Natural killer cell (primary cell): ENCODE data around the gene KIRREL1. TPM values are rescaled to one million over a fixed set of nuclear protein-coding genes. Genes with fewer than 3 reads are reported as not detected.

Experiments used
- ATAC-seq, 3 donors: fragments of 150-1000 bp in 2 of 3; fragments of 200-7000 bp in 1 of 3; cut with Tn5 transposase; 1 replicate in 1 of 3; 2 replicates in 2 of 3; pipeline ENCODE4 v1.10.0; 2021; ENCODE audit warnings: mild to moderate bottlenecking in 2 of 3, moderate library complexity in 2 of 3
- DNase-seq, 2 donors: peaks; one replicate each; pipeline versions ENCODE4 v3.0.0 to v3.0.0-alpha.2; 2013 to 2021; ENCODE audit warnings: mixed read lengths in 1 of 2
- H3K27ac ChIP-seq: one replicate; pipeline ENCODE4 v1.5.1; 2013; ENCODE audit warnings: mild to moderate bottlenecking, low read length
- H3K27me3 ChIP-seq: one replicate; pipeline ENCODE4 v1.6.1; 2013; ENCODE audit warnings: low read length; ENCODE audit not compliant: control insufficient read depth, insufficient read depth
- H3K36me3 ChIP-seq: one replicate; pipeline ENCODE4 v1.6.1; 2013; ENCODE audit warnings: low read length; ENCODE audit not compliant: control insufficient read depth, insufficient read depth
- H3K4me1 ChIP-seq: one replicate; pipeline ENCODE4 v1.6.1; 2013; ENCODE audit warnings: low read length; ENCODE audit not compliant: control insufficient read depth, insufficient read depth
- H3K4me3 ChIP-seq: one replicate; pipeline ENCODE4 v1.5.1; 2013; ENCODE audit warnings: low read length
- H3K9me3 ChIP-seq: one replicate; pipeline ENCODE4 v1.6.1; 2013; ENCODE audit warnings: low read length; ENCODE audit not compliant: control insufficient read depth, insufficient read depth
- H3K27ac Mint-ChIP-seq, 2 donors: one replicate each; pipeline ENCODE4 v1.8.0; 2022; ENCODE audit warnings: mild to moderate bottlenecking in 2 of 2, mixed read lengths in 2 of 2, moderate library complexity in 1 of 2
- H3K27me3 Mint-ChIP-seq, 2 donors: one replicate each; pipeline ENCODE4 v1.8.0; 2022; ENCODE audit warnings: low read depth in 2 of 2, mixed read lengths in 2 of 2
- H3K36me3 Mint-ChIP-seq: one replicate; pipeline ENCODE4 v1.8.0; 2022; ENCODE audit warnings: mixed read lengths
- H3K4me1 Mint-ChIP-seq, 2 donors: one replicate each; pipeline ENCODE4 v1.8.0; 2022; ENCODE audit warnings: mixed read lengths in 2 of 2
- H3K4me3 Mint-ChIP-seq: one replicate; pipeline ENCODE4 v1.8.0; 2022; ENCODE audit warnings: mild to moderate bottlenecking, moderate library complexity, mixed read lengths
- H3K9me3 Mint-ChIP-seq, 2 donors: one replicate each; pipeline ENCODE4 v1.8.0; 2022; ENCODE audit warnings: mixed read lengths in 2 of 2
- WGBS: methylation state at CpG from one replicate; pipeline ENCODE4 v1.1.7; 2013; ENCODE audit warnings: missing lambda C conversion rate; ENCODE audit not compliant: insufficient coverage; 5-methylcytosine and 5-hydroxymethylcytosine counted together
- intact Hi-C: fragments of 100-400 bp; cut with micrococcal nuclease; formaldehyde crosslinking; loops from one replicate; pipeline ENCODE4 v1.14.2; 2022
- total RNA-seq, 4 donors: library from RNA; stranded (reverse); fragments of 120-200 nt in 1 of 4; gene quantifications; one replicate each; pipeline versions ENCODE4 v1.2.3 to v1.2.4, GENCODE V29; 2013 to 2022
- TF ChIP-seq, protein P1 (sequence below): fragments of 200-600 bp; IDR thresholded peaks from one replicate; pipeline ENCODE4 v1.8.0; 2022; ENCODE audit warnings: antibody characterized with exemption

Gene KIRREL1
- total RNA-seq, 3 donors from 2014 or later (not counting 1 experiment from before 2014, with no cell fraction given), result not detected

DNA sequence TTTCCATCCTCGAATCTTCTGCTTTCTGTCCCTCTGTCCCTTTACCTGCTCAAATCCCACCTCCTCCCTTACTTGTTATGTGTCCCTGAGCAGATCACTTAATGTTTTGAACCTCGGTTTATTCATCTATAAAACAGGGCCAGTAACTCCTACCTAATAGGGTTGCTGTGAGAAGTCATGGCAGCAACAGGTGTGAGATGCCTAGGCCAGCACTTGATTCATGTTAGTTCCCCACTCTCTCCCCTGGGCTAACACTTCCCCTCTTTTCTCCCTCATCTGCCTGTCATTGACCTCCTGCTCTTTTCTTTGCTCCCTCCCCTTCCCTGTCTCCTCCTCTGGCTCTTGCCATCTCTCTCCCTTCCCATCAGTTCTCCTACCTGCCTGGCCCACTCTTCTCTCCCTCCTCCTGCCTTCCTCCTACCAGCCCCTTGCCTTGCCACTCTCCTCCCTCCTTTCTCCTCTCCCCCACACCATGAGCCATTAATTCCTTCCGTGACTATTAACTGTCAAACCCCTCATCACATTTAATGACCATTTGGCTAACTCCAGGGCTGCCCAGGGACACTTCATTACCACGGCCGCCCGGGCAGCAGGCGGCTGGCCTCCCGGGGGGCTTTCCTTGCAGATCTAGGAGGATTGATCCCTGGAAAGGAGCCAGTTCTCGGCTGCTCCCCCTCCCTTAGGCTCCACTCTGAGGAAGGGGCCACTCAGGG, 96.6 kb downstream of the KIRREL1 start:
- Mint-ChIP-seq H3K9me3 (no peaks in the 10 kb centered on the region), H3K27ac (no peak overlapping the region), H3K4me1 (no peaks in the 10 kb centered on the region), H3K4me3 (no peak overlapping the region), H3K36me3 (no peaks in the 10 kb centered on the region), H3K27me3 (peaks cover 3 to 7% of the 10 kb centered on the region in 2 donors)
- Histone ChIP-seq H3K9me3 (no peaks in the 10 kb centered on the region), H3K4me1 (no peaks in the 10 kb centered on the region), H3K27ac (no peak overlapping the region), H3K4me3 (no peak overlapping the region), H3K36me3 (no peaks in the 10 kb centered on the region), H3K27me3 (no peaks in the 10 kb centered on the region)
- 87% methylated on average over 9 of the region's 9 CpGs for WGBS
- DNase-seq, result no peak
- TF ChIP-seq, protein P1, sequence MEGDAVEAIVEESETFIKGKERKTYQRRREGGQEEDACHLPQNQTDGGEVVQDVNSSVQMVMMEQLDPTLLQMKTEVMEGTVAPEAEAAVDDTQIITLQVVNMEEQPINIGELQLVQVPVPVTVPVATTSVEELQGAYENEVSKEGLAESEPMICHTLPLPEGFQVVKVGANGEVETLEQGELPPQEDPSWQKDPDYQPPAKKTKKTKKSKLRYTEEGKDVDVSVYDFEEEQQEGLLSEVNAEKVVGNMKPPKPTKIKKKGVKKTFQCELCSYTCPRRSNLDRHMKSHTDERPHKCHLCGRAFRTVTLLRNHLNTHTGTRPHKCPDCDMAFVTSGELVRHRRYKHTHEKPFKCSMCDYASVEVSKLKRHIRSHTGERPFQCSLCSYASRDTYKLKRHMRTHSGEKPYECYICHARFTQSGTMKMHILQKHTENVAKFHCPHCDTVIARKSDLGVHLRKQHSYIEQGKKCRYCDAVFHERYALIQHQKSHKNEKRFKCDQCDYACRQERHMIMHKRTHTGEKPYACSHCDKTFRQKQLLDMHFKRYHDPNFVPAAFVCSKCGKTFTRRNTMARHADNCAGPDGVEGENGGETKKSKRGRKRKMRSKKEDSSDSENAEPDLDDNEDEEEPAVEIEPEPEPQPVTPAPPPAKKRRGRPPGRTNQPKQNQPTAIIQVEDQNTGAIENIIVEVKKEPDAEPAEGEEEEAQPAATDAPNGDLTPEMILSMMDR, result no peak
- no peak for ATAC-seq
- intact Hi-C loops, result loop anchor here (10.0 kb wide), 1 partner anchor 985 kb away; the partner anchor contains the start of gene AIM2

DNA sequence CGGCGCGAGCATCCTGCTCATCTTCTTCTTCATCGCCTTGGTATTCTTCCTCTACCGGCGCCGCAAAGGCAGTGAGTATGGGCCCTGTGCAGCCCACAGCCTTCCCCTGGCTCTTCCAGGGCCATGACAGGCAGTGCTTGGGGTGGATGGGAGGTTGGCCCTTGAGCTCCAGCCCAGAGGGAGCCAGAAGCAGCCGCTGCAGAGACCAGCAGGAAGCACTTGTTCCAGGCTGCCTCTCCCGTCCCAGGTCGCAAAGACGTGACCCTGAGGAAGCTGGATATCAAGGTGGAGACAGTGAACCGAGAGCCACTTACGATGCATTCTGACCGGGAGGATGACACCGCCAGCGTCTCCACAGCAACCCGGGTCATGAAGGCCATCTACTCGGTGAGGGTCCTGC, 99.9 kb downstream of the KIRREL1 start:
- no peak overlapping the region for H3K4me3 Mint-ChIP-seq
- 94% methylated on average over 18 of the region's 18 CpGs for WGBS
- Histone ChIP-seq H3K4me1 (no peaks in the 10 kb centered on the region), H3K27me3 (no peaks in the 10 kb centered on the region), H3K9me3 (no peaks in the 10 kb centered on the region), H3K36me3 (no peaks in the 10 kb centered on the region), H3K27ac (no peak overlapping the region), H3K4me3 (no peak overlapping the region)
- no peaks in the 10 kb centered on the region for H3K4me1 Mint-ChIP-seq
- no peak for ATAC-seq
- H3K36me3 Mint-ChIP-seq, result no peaks in the 10 kb centered on the region
- no peak overlapping the region for H3K27ac Mint-ChIP-seq
- H3K27me3 Mint-ChIP-seq, result peaks cover 3 to 7% of the 10 kb centered on the region in 2 donors
- intact Hi-C loops, result loop anchor here (10.0 kb wide), 1 partner anchor 981 kb away; the partner anchor contains the start of gene AIM2
- TF ChIP-seq, protein P1, result no peak
- no peak for DNase-seq
- no peaks in the 10 kb centered on the region for H3K9me3 Mint-ChIP-seq

DNA sequence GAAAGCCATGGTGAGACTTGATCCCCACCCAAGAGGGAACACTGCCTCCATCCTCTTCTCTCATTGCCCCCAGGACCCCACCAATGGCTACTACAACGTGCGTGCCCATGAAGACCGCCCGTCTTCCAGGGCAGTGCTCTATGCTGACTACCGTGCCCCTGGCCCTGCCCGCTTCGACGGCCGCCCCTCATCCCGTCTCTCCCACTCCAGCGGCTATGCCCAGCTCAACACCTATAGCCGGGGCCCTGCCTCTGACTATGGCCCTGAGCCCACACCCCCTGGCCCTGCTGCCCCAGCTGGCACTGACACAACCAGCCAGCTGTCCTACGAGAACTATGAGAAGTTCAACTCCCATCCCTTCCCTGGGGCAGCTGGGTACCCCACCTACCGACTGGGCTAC, 101.1 kb downstream of the KIRREL1 start:
- H3K27ac ChIP-seq, result no peak overlapping the region
- H3K27me3 Mint-ChIP-seq, result peaks cover 3 to 7% of the 10 kb centered on the region in 2 donors
- DNase-seq (no peak), ATAC-seq (no peak)
- WGBS, result 94% methylated on average over 14 of the region's 14 CpGs
- H3K36me3 Mint-ChIP-seq, result no peaks in the 10 kb centered on the region
- TF ChIP-seq, protein P1, result no peak
- no peak overlapping the region for H3K4me3 Mint-ChIP-seq
- H3K4me3 ChIP-seq, result no peak overlapping the region
- intact Hi-C loops, result loop anchor here (10.0 kb wide), 1 partner anchor 980 kb away; the partner anchor contains the start of gene AIM2
- H3K9me3 Mint-ChIP-seq, result no peaks in the 10 kb centered on the region
- no peaks in the 10 kb centered on the region for H3K36me3 ChIP-seq
- no peaks in the 10 kb centered on the region for H3K4me1 Mint-ChIP-seq
- no peaks in the 10 kb centered on the region for H3K9me3 ChIP-seq
- no peaks in the 10 kb centered on the region for H3K27me3 ChIP-seq
- H3K4me1 ChIP-seq, result no peaks in the 10 kb centered on the region
- no peak overlapping the region for H3K27ac Mint-ChIP-seq
